ENCODE measurements around the gene DLX1. TPM values are rescaled to one million over a fixed set of nuclear protein-coding genes. Genes with fewer than 3 reads are reported as not detected.

Gene DLX1
- total RNA-seq, 1 experiment from 2014 or later = 0.87 TPM

- Histone ChIP-seq H2AFZ (no peak overlapping the region), H3K9me2 (ENCODE audit: insufficient read depth) (no peaks in the 10 kb centered on the region), H3K4me1 (replicated peaks; ENCODE audit: insufficient read depth) (peaks cover 9% of the 10 kb centered on the region; the same call in 1 of the 2 replicates), H3K27ac (no peak overlapping the region), H3K36me3 (ENCODE audit: low read depth) (no peaks in the 10 kb centered on the region; the same call in 1 of the 2 replicates), H4K20me1 (ENCODE audit: insufficient read depth) (no peaks in the 10 kb centered on the region), H3K4me3 (no peak overlapping the region), H3K79me2 (ENCODE audit: low read depth) (no peaks in the 10 kb centered on the region), H3K27me3 (ENCODE audit: insufficient read depth, low read depth) (no peaks in the 10 kb centered on the region), H3F3A (ENCODE audit: insufficient read depth, low read depth) (no peaks in the 10 kb centered on the region), H3K4me2 (no peak overlapping the region), H3K9me3 (ENCODE audit: insufficient read depth, low read depth) (no peaks in the 10 kb centered on the region)
- TF ChIP-seq CTCF (conservative IDR thresholded peaks at IDR 0.05) (no peak), EZH2 (IDR thresholded peaks at IDR 0.05; ENCODE audit: low read depth) (no peak)
- DNase-seq = no peak
- no TSS peak for BruUV-seq (replicated peaks)
- ChIA-PET CTCF (no interaction called here), POLR2A (ENCODE audit: unreplicated experiment) (interaction anchor here (0.7 kb wide), 1 partner anchor 173 kb away, joined by 3 read pairs; no protein-coding TSS in a partner anchor)
- intact Hi-C loops (cut with micrococcal nuclease; ENCODE audit: unreplicated experiment) = no loop called here
Observed at GRCh38 chr2:172074254-172074653, 11.1 kb upstream of the DLX1 start.

- Histone ChIP-seq H3K9me3 (ENCODE audit: insufficient read depth, low read depth) (peaks cover 5% of the 10 kb centered on the region; the same call in 1 of the 2 replicates), H3K36me3 (ENCODE audit: low read depth) (no peaks in the 10 kb centered on the region; the same call in 1 of the 2 replicates), H4K20me1 (ENCODE audit: insufficient read depth) (no peaks in the 10 kb centered on the region), H3K79me2 (ENCODE audit: low read depth) (no peaks in the 10 kb centered on the region), H3K4me2 (no peak overlapping the region), H3F3A (ENCODE audit: insufficient read depth, low read depth) (peaks cover 10% of the 10 kb centered on the region; the same call in 1 of the 2 replicates), H3K4me3 (no peak overlapping the region), H3K27ac (no peak overlapping the region), H3K4me1 (replicated peaks; ENCODE audit: insufficient read depth) (peaks cover 13% of the 10 kb centered on the region; the same call in 1 of the 2 replicates), H3K27me3 (ENCODE audit: insufficient read depth, low read depth) (no peaks in the 10 kb centered on the region), H3K9me2 (ENCODE audit: insufficient read depth) (no peaks in the 10 kb centered on the region), H2AFZ (no peak overlapping the region)
- TF ChIP-seq EZH2 (IDR thresholded peaks at IDR 0.05; ENCODE audit: low read depth) = no peak
- TF ChIP-seq CTCF (conservative IDR thresholded peaks at IDR 0.05) = no peak
- BruUV-seq (replicated peaks) = no TSS peak
- DNase-seq = no peak
- ChIA-PET CTCF (no interaction called here), POLR2A (ENCODE audit: unreplicated experiment) (no interaction called here)
- intact Hi-C loops (cut with micrococcal nuclease; ENCODE audit: unreplicated experiment) = no loop called here
Observed at GRCh38 chr2:172079416-172079815, 5.9 kb upstream of the DLX1 start.

GRCh38 chr2:172079838-172080640 is 5.3 kb upstream of the DLX1 start:
- Histone ChIP-seq H3K79me2 (ENCODE audit: low read depth) (no peaks in the 10 kb centered on the region), H2AFZ (no peak overlapping the region), H3K4me2 (no peak overlapping the region), H3K36me3 (ENCODE audit: low read depth) (no peaks in the 10 kb centered on the region), H4K20me1 (ENCODE audit: insufficient read depth) (no peaks in the 10 kb centered on the region), H3K4me3 (no peak overlapping the region), H3K9me3 (ENCODE audit: insufficient read depth, low read depth) (peaks cover 5% of the 10 kb centered on the region; the same call in 1 of the 2 replicates), H3K9me2 (ENCODE audit: insufficient read depth) (no peaks in the 10 kb centered on the region), H3K27me3 (ENCODE audit: insufficient read depth, low read depth) (no peaks in the 10 kb centered on the region), H3F3A (ENCODE audit: insufficient read depth, low read depth) (peaks cover 10% of the 10 kb centered on the region; the same call in 1 of the 2 replicates), H3K27ac (no peak overlapping the region), H3K4me1 (replicated peaks; ENCODE audit: insufficient read depth) (peaks cover 13% of the 10 kb centered on the region; the same call in 1 of the 2 replicates)
- DNase-seq = no peak
- no TSS peak for BruUV-seq (replicated peaks)
- CTCF ChIA-PET = no interaction called here
- intact Hi-C loops (cut with micrococcal nuclease; ENCODE audit: unreplicated experiment) = no loop called here
- POLR2A ChIA-PET (ENCODE audit: unreplicated experiment) = no interaction called here
- no peak for TF ChIP-seq EZH2 (IDR thresholded peaks at IDR 0.05; ENCODE audit: low read depth)
- no peak for TF ChIP-seq CTCF (conservative IDR thresholded peaks at IDR 0.05)

Data from PC-9 (cell line).